ENCODE measurements around the gene POLE.

DNA sequence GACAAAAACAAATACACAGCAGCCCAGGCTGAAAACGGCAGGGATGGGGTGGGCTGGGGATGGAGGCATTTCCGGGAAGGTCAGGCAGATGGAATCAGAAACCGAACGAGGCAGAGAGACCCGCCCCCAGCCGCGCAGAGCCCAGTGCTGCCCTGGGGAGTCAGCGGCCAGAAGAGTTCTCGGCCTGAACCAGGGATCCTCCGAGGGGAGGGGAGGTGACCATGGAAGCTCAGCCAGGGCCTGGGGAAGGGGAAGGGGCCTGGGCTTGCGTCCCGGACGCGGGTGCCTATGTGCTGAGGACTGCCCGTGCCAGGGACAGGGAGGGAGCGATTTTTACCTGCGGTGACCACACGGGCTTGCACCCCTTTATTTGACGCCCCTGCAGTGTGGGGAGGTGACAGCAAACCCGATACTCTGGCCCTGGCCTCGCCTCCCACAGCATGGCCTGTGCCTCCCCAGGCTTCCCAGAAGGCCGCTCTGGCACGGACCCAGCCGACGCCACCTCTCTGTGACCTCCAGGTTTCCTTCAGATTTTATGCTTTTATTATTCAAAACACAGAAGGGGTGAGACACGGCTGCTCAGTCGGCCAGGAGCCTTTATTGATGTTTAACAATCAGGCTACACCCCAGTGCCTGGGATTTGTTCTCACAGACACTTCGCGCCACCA, 84.4 kb downstream of the POLE start:
- no peak for TF ChIP-seq POLR2A (IDR thresholded peaks at IDR 0.05)
- TF ChIP-seq, protein P1, sequence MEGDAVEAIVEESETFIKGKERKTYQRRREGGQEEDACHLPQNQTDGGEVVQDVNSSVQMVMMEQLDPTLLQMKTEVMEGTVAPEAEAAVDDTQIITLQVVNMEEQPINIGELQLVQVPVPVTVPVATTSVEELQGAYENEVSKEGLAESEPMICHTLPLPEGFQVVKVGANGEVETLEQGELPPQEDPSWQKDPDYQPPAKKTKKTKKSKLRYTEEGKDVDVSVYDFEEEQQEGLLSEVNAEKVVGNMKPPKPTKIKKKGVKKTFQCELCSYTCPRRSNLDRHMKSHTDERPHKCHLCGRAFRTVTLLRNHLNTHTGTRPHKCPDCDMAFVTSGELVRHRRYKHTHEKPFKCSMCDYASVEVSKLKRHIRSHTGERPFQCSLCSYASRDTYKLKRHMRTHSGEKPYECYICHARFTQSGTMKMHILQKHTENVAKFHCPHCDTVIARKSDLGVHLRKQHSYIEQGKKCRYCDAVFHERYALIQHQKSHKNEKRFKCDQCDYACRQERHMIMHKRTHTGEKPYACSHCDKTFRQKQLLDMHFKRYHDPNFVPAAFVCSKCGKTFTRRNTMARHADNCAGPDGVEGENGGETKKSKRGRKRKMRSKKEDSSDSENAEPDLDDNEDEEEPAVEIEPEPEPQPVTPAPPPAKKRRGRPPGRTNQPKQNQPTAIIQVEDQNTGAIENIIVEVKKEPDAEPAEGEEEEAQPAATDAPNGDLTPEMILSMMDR (IDR thresholded peaks at IDR 0.05), result no peak

Measured in heart left ventricle (tissue), 13 donors.